Diencephalon (tissue), 1 donor: ENCODE results near the gene VPS33A. TPM values are rescaled to one million over a fixed set of nuclear protein-coding genes. Genes with fewer than 3 reads are reported as not detected.

Experiments used
- small RNA-seq: library from RNA; depleted of rRNA; stranded (forward); fragments of <200 nt; gene quantifications from one replicate; pipeline ENCODE3, GENCODE V24; 2014
- total RNA-seq: library from RNA; depleted of rRNA; stranded (reverse); fragments of >200 nt; gene quantifications from one replicate; pipeline ENCODE4 v1.2.3, GENCODE V29; 2014

The VPS33A gene
- 25.1 TPM for total RNA-seq

DNA sequence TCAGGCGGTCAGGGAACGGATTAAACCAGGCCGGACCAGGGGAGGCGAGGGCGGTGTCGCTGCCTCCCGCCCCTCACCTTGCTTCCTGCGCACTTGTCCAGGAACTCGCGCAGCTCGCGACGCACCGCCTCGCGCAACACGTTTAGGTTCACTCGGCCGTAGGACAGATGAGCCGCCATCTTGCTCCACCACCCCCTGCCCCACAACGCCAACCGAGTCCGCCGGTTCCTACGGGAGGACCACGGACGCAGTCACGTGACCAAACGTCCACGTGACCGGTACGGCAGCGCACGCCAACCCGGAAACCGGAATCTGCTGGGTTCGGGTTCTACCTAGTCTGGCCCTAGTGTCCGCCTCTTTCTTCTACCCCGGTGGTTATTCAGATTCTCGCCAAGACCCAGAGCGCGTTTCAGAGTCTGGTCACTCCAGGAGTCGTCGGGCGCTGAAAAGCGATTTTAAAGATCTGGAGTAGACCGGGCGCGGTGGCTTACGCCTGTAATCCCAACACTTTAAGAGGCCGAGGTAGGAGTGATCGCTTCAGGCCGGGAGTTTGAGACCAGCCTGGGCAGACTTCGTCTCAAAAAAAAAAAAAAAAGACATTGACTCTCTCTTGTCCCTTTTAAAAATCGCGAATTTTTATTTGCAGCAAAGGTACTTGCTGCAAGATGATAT is at the start of gene VPS33A:
Gene VPS33A, minus strand, starts transcription at position 265 of the 672 bp plus-strand sequence. Its CDS starts 86 bp downstream, at position 179.

DNA sequence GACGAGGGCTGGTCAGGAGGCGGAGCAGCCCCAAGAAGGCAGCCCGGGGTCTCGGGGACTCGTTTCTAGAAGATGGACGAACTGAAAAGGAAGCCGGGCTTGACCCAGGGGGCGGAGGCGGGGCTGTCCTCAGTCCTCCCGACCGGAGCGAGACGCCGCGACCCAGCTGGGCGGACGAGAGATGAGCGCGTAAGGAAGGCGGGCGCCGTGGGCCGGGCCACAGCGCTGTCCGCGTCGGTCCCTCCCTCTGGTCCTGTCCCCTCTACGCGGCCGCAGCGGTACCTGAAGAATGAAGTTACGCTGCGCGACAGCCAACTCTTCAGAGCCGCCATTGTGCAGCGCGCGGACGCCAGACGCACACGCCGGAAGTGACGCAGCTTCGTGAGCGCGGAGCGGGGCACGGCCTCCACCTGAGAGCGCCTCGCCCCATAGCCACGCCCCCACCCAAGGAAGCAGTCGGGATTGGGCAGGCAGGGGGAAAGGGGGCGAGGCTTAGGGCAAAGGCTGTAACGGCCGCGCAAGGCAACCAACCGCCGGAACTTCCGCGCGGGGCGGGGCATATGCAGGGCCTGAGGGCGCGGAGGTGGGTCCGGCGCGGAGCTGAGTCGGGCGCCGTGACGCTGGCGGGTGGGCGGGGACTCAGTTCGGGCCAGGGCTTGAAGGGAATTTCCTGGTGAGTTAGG is 40.5 kb downstream of the VPS33A start, which contains the start of gene DIABLO:
Gene DIABLO, minus strand, starts transcription at position 370 of the 683 bp plus-strand sequence. Its CDS starts 38 bp downstream, at position 332.

DNA sequence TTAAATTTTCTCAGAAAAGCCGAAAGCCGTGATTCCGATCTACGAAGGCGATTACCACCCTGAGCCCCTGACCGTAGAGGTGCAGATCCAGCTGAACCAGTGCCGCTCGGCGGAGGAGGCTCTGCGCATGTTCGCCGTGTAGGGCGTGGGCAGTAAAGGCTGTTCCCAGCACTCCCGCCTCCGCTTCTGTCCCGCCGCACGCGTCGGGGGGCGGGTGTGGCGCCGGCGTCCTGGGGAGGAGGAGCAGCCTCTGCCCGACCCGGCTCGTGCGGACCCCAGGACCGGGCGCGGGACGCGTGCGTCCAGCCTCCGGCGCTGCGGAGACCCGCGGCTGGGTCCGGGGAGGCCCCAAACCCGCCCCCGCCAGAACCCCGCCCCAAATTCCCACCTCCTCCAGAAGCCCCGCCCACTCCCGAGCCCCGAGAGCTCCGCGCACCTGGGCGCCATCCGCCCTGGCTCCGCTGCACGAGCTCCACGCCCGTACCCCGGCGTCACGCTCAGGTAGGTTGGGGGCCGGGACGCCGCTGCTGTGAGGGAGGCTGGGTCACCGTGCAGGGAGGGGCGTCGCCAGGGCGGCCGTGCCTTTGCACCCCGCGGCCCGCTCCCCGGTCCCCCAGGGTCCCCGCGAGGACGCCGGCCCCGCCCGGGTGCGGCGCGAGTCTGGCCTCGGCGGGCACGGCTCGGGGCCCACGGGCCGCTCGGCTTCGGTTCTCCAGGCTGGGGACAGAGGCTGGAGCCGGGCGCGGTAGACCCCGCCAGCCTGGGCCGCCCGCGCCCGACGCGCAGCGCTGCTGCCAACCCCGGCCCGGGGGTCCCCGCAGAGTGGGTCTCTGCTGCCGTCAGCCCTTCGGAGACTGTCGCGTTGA is 62.8 kb downstream of the VPS33A start, which contains the start of gene B3GNT4:
Gene B3GNT4, plus strand, starts transcription at position 409 of the 866 bp plus-strand sequence. CDS start 910 bp downstream, outside the sequence.

DNA sequence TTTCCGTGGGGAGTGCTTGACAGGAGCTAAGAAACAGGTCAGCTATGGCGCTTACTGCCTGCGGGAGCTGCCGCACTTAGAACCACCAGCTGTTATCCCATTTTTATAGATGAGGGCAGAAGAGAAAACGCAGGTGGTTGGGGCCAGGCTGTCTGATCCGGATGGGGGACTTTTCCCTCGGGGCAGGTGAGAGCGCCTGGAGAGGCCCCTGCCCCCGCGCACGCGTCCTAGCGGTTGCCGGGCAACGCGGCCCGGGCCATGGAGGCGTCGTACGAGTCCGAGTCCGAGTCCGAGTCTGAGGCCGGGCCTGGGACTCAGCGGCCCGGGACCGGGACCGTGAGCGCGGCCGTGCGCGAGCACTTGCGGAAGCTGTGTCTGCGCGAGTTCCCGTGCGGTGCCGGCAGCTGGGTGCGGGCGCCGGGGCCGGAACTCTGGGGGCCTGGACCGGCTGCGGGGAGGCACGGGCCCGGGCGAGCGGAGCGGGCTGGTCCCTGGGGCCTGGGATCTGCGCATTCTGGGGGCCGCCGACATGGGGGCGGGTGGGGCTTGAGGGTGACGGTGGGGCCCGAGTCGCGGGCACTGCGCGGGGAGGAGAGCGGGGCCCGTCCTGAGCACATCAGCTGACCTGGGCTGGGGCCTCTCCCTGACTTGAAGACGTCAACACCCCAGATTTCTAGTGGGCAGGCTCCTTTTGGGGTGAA is 83.3 kb downstream of the VPS33A start, which contains the start of gene LRRC43:
Gene LRRC43, plus strand, starts transcription at position 237 of the 701 bp plus-strand sequence. Its CDS starts 22 bp downstream, at position 259.

Small RNA genes lying within 50 kb of the gene (small RNA-seq; reads per million reads assigned to genes)
- gene DIABLO: 0.51 reads per million, percentile 54 among the genes with 10 or more reads in this experiment

Other genes starting within 250 kb of the VPS33A start
- 39.7 TPM for gene BCL7A, start 244.6 kb downstream of the VPS33A start, total RNA-seq
- 14.3 TPM for gene MLXIP, start 187.7 kb downstream of the VPS33A start, total RNA-seq
- not detected for gene IL31, start 92.3 kb downstream of the VPS33A start, total RNA-seq
- 6.5 TPM for gene LRRC43, start 83.4 kb downstream of the VPS33A start, total RNA-seq
- gene B3GNT4, start 62.8 kb downstream of the VPS33A start, total RNA-seq: 8.5 TPM
- gene DIABLO, start 40.4 kb downstream of the VPS33A start, total RNA-seq: 62.5 TPM
- 81.0 TPM for gene CLIP1, start 156.2 kb upstream of the VPS33A start, total RNA-seq
- gene ZCCHC8, start 234.4 kb upstream of the VPS33A start, total RNA-seq: 29.3 TPM